ENCODE data around the gene DCLK2.

Gene DCLK2

DNA sequence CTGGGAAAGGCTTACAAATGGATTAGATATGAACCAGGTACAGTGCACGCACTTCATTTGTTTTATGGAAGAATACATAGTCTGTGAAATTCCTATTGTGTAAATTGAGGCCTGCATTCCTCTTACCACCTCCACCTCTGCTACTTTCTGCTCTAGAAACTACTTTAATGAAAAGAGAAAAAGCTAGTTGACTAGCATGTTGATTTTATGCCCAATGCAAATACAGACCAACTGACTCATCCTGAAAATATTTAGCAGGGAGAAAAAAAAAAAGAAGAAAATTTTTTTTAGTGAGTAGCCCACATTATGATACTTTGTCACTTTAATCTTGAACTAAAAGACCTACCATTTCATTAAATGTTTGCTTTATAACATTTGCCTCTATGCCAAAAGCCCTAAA lies 41.2 kb downstream of the DCLK2 start:
- Mint-ChIP-seq H3K4me1 (ENCODE audit: low read depth) (no peaks in the 10 kb centered on the region), H3K27me3 (peaks cover 8% of the 10 kb centered on the region), H3K27ac (no peak overlapping the region), H3K9me3 (peaks cover 5% of the 10 kb centered on the region), H3K4me3 (no peak overlapping the region), H3K36me3 (ENCODE audit: low read depth) (no peaks in the 10 kb centered on the region)

DNA sequence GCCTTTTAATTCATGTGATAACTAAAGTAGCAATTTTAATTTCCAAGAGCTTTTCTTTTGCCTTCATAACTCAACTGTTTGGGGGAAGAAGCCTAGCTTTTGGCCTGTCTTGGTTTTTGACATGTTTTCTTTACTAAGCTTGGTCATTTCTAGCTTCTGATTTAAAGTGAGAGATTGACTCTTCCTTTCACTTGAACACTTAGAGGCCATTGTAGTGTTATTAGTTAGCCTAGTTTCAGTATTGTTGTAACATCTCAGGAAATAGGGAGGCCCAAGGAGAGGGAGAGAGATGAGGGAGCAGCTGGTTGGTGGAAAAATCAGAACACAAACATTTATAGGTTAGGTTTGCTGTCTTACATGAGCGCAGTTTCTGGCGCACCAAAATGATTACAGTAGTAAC lies 44.8 kb downstream of the DCLK2 start:
- no peaks in the 10 kb centered on the region for H3K9me3 Mint-ChIP-seq
- H3K4me3 Mint-ChIP-seq, result no peak overlapping the region
- H3K27ac Mint-ChIP-seq, result no peak overlapping the region
- H3K4me1 Mint-ChIP-seq (ENCODE audit: low read depth), result peaks cover 4% of the 10 kb centered on the region
- peaks cover 7% of the 10 kb centered on the region for H3K27me3 Mint-ChIP-seq
- no peaks in the 10 kb centered on the region for H3K36me3 Mint-ChIP-seq (ENCODE audit: low read depth)

DNA sequence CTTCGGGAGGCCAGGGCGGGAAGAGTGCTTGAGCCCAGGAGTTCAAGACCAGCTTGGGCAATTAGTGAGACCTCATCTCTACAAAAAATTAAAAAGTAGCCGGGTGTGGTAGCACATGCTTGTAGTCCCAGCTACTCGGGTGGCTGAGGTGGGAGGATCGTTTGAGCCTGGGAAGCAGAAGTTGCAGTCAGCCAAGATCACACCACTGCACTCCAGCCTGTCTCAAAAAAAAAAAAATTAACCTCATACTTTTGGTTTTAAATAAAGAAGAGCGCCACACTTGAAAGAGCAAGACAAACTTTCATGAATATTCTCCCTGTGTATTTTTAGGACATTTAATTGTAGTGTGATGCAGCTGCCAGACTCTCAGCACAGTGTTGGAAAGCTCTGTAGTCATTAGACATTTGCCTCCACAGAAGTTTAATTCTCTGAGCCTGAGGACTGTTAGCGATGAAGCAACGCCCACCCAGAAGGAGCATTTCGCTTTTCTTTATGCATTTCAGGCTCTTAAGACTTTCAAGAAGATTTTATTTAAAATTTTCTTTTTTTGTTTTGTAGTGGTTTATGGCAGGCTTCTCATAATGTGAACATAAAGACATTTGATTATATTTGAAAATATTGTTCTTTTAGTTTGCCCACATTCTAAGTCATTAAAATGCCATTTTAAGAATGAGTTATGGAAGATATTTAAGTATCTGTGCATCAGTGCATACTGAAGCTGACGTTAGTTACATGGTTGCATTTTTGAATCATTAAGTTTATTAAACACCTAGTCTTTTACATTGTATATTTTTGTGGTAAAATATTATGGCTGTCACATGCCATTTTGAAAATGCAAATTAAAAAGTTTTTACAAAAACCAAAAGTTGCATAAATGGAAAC lies 45.8 kb downstream of the DCLK2 start:
- Mint-ChIP-seq H3K27ac (no peak overlapping the region), H3K9me3 (no peaks in the 10 kb centered on the region), H3K27me3 (peaks cover 13% of the 10 kb centered on the region), H3K4me3 (no peak overlapping the region), H3K4me1 (ENCODE audit: low read depth) (peaks cover 4% of the 10 kb centered on the region), H3K36me3 (ENCODE audit: low read depth) (no peaks in the 10 kb centered on the region)

DNA sequence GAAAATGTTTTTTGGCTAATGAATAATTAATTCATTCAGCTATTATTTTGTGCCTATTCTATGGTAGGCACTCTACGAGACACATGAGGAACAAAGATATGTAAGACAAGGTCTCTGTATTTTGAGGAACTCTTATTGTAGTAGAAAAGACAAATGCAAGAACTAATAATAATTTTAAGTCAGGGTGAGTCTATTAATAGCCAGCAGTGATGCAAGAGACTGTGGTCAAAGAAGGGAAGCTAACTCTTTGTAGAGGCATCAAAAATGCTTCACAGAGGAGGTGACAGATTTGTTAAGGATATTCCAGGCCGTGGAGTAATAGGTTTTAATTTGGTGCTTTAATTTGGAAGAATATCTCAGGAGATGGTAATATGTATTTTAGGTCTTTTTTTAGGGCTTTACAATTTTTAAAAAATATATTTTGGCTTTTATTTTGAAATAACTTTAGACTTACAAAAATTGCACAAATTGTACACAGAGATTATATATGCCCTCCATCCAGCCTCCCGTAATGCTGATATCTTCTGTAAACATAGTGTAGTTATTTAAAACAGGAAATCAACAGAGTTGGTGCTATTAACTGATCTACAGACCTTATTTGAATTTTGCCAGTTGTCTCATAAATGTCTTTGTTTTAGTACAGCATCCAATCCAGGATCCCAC lies 48.1 kb downstream of the DCLK2 start:
- Mint-ChIP-seq H3K36me3 (ENCODE audit: low read depth) (no peaks in the 10 kb centered on the region), H3K27ac (no peak overlapping the region)

DNA sequence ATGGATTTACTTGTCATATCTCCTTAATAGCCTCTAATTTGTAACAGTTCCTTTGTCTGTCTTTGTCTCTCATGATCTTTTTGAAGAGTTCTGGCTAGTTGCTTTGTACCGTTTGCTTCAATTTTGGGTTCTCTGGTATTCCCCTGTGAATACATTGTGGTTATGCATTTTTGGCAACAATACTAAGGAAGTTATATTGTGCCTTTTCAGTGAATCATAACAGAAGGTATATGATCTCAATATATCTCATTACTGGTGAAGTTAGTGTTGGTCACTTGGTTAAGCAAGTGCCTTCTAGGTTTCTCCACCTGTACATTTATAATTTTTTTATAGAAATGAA lies 48.6 kb downstream of the DCLK2 start:
- peaks cover 4% of the 10 kb centered on the region for H3K4me1 Mint-ChIP-seq (ENCODE audit: low read depth)
- no peak overlapping the region for H3K27ac Mint-ChIP-seq
- no peaks in the 10 kb centered on the region for H3K36me3 Mint-ChIP-seq (ENCODE audit: low read depth)
- no peak overlapping the region for H3K4me3 Mint-ChIP-seq
- H3K27me3 Mint-ChIP-seq, result peaks cover 12% of the 10 kb centered on the region
- H3K9me3 Mint-ChIP-seq, result no peaks in the 10 kb centered on the region

More for the DNA sequence above, 48.1 kb downstream of the DCLK2 start:
- Mint-ChIP-seq H3K9me3 (no peaks in the 10 kb centered on the region), H3K4me3 (no peak overlapping the region), H3K4me1 (ENCODE audit: low read depth) (peaks cover 4% of the 10 kb centered on the region), H3K27me3 (peaks cover 8% of the 10 kb centered on the region)

DNA sequence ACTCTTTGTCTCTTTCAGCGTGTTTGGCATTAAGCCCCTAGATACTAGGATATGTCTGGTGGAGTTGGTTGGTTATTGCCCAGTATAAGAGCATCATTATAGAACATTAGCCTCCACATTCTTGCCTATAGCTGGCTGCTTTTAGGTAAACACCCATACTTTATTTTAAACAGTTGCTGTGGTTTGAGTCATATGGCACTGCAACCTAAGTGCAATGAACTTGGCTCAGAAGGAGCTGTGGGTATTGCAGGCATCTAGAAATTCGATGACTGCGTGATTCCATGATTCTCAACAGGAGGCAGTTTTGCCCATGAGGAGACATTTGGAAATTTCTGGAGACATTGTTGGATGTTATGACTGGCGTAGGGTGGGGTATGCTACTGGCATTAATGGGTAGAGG lies 49.5 kb downstream of the DCLK2 start:
- Mint-ChIP-seq H3K4me1 (ENCODE audit: low read depth) (peaks cover 4% of the 10 kb centered on the region), H3K9me3 (no peaks in the 10 kb centered on the region), H3K27me3 (peaks cover 13% of the 10 kb centered on the region), H3K4me3 (no peak overlapping the region), H3K27ac (no peak overlapping the region), H3K36me3 (ENCODE audit: low read depth) (no peaks in the 10 kb centered on the region)

DNA sequence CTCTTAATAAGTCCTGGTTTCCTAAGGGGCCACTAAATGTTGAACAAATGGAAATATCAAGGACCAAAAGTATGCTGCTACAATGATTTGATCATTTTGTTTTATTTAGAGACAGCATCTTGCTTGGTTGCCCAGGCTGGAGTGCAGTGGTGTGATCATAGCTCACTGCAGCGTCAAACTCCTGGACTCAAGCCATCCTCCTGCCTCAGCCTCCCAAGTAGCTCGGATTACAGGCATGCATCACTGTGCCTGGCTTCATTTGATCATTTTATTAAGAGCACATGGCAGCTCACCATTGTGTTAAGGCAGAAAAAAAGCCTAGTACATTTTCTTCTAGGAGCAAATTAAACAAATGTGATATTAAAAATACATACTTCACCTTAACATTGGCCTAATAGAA lies 52.7 kb downstream of the DCLK2 start:
- Mint-ChIP-seq H3K4me3 (no peak overlapping the region), H3K27me3 (peaks cover 23% of the 10 kb centered on the region), H3K27ac (no peak overlapping the region), H3K9me3 (no peaks in the 10 kb centered on the region), H3K4me1 (ENCODE audit: low read depth) (peaks cover 11% of the 10 kb centered on the region), H3K36me3 (ENCODE audit: low read depth) (no peaks in the 10 kb centered on the region)

DNA sequence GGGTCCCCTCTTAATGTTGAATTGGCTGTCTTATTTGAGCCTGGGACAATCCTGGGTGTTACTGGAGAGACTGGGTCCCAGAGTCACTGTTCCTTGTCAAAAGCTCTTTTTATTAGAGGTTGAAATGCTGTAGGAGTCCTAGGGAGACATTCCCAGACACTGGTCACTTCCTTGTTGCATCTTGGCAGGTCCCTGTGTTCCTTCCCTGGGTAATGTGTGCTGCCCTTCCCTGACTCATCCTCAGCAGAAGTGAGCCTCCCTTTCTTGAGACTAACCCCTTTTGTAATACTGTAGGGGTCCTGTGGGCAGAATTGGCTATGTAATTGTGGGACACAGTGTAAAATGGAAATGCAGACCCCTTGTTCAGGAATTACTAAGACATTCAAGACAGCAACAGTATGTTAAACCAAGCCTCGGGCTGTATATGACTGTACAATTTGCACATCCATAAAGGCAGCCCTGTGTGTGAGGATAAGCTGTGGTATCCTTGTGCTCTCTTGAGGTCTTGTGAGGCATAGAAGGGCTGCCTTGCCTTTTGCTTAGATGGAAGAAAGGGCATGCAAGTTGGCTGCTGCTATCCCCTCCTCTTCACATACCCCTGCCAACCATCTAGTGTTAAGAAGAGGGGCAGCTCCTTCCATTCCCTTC lies 53.5 kb downstream of the DCLK2 start:
- H3K27me3 Mint-ChIP-seq, result peaks cover 24% of the 10 kb centered on the region
- no peaks in the 10 kb centered on the region for H3K36me3 Mint-ChIP-seq (ENCODE audit: low read depth)
- no peaks in the 10 kb centered on the region for H3K9me3 Mint-ChIP-seq
- no peak overlapping the region for H3K4me3 Mint-ChIP-seq
- H3K27ac Mint-ChIP-seq, result no peak overlapping the region
- H3K4me1 Mint-ChIP-seq (ENCODE audit: low read depth), result peaks cover 11% of the 10 kb centered on the region

DNA sequence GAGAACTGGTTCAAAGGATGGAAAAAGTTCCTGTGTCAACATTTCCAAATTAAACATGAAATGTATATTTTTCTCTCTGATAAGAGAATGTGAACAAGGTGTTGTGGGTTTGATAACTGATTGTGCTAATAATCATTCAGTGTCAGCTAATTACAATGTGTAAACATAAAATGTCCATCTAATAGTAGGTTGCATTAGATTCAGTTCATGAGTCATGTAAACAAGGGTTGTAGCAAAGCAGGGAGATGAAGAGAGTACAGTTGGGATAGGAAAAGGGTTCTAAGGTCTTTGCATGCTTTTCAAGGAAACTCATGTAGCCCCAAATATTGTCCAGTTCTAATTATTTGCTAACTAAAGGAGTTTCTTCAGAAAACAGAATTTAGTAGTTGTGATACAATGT lies 55.4 kb downstream of the DCLK2 start:
- H3K4me3 Mint-ChIP-seq, result no peak overlapping the region
- no peaks in the 10 kb centered on the region for H3K36me3 Mint-ChIP-seq (ENCODE audit: low read depth)
- no peak overlapping the region for H3K27ac Mint-ChIP-seq
- no peaks in the 10 kb centered on the region for H3K9me3 Mint-ChIP-seq
- H3K27me3 Mint-ChIP-seq, result peaks cover 16% of the 10 kb centered on the region
- H3K4me1 Mint-ChIP-seq (ENCODE audit: low read depth), result peaks cover 9% of the 10 kb centered on the region

DNA sequence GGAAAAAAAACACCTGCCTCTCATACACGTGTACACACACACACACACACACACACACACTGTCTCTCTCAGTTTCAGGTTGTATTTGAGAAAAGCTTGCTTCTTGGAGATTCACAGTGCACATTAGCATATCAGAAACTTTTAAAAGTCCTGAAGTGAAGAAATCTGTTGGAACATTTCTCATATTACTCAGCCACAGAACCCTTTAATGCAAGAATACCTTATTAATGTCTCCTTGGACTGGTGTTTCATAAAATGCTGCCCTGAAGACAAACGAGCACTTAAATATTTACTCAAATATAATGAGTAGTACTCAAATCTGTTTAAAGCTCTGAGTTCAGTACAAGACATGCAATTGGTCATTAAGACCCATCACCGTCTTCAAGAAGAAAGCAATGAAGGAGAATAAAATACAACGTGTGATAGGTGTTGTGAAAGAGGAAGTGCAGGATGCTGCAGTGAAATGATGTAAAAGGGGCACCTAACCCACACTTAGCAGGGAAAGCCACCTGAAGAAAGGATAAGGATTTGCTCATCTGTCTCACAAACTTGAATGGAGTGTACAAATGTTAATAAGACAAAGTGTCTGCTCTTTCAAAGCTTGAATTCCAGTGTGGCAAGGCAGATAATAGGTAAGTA lies 57.0 kb downstream of the DCLK2 start:
- Mint-ChIP-seq H3K9me3 (no peaks in the 10 kb centered on the region), H3K4me1 (ENCODE audit: low read depth) (peaks cover 9% of the 10 kb centered on the region), H3K27me3 (peaks cover 16% of the 10 kb centered on the region), H3K27ac (no peak overlapping the region), H3K36me3 (ENCODE audit: low read depth) (no peaks in the 10 kb centered on the region), H3K4me3 (no peak overlapping the region)

DNA sequence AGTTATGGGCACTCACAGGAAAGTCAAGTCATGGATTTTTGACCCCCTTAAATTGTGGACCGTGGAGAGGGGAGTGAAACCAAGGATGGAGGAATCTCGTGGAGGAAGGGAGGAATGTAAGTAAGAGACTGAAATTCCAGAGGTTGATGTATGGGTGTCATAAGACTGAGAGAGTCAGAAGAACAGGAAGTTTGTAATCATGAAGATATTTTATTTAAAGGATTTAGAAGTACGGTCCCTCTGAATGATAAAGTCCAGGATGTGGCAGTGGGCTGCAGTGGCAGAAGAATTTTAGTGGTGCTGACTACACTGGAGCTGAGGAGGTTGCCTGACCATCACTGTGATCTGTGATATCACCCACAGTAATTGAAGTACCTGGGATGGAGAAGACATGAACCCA lies 57.8 kb downstream of the DCLK2 start:
- H3K4me3 Mint-ChIP-seq, result no peak overlapping the region
- H3K4me1 Mint-ChIP-seq (ENCODE audit: low read depth), result peaks cover 9% of the 10 kb centered on the region
- peaks cover 16% of the 10 kb centered on the region for H3K27me3 Mint-ChIP-seq
- H3K36me3 Mint-ChIP-seq (ENCODE audit: low read depth), result no peaks in the 10 kb centered on the region
- H3K27ac Mint-ChIP-seq, result no peak overlapping the region
- no peaks in the 10 kb centered on the region for H3K9me3 Mint-ChIP-seq

DNA sequence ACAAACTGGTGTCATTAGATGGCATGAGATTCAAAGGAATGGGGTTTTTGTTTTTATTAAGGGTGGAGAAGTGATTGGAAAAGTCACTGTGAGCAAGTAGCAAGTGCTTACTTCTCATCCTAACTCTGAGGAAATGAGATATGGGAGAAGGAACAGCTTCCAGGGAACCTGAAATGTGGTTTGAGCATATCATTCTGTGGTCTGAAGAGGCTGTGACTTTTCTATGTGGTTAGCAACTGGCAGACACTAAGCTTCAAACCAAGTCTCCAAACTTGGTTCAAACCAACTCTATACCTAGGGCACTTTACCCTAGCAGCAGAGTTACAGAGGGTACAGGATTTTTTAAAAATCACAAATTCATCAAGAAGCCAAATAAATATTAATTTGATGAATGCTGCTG lies 58.2 kb downstream of the DCLK2 start:
- Mint-ChIP-seq H3K4me3 (no peak overlapping the region), H3K36me3 (ENCODE audit: low read depth) (no peaks in the 10 kb centered on the region), H3K9me3 (no peaks in the 10 kb centered on the region)

DNA sequence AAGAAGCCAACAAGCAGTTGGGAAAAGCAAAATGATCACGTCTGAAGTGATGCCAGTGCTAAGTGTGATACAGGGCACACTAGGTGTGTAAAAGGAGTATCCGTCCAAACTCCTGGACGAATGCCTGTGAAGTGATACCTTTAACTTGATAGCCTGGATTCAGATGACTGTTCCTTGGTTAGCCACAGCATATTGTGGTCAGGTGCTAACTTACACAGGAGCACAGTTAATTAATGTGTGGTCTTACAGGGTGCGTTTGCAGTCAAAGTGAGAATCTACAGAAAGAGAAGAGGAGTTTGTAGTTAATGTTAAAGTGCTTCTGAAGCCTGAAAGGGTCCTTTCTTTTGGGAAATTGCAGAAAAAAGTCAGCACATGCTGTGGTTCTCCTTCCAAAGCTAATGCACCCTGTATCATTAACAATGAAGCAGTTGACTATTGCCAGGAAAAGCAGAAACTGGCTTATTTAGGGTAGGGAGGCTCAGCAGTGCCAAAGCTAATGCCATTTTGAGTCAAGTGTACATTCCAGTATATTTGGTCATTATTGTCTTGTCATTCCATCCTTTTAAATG lies 61.1 kb downstream of the DCLK2 start:
- H3K27ac Mint-ChIP-seq, result no peak overlapping the region
- no peak overlapping the region for H3K4me3 Mint-ChIP-seq
- H3K4me1 Mint-ChIP-seq (ENCODE audit: low read depth), result peaks cover 9% of the 10 kb centered on the region
- no peaks in the 10 kb centered on the region for H3K36me3 Mint-ChIP-seq (ENCODE audit: low read depth)
- H3K27me3 Mint-ChIP-seq, result peaks cover 3% of the 10 kb centered on the region
- H3K9me3 Mint-ChIP-seq, result peaks cover 4% of the 10 kb centered on the region

More for the DNA sequence above, 58.2 kb downstream of the DCLK2 start:
- Mint-ChIP-seq H3K27ac (no peak overlapping the region), H3K27me3 (peaks cover 15% of the 10 kb centered on the region), H3K4me1 (ENCODE audit: low read depth) (peaks cover 9% of the 10 kb centered on the region)

DNA sequence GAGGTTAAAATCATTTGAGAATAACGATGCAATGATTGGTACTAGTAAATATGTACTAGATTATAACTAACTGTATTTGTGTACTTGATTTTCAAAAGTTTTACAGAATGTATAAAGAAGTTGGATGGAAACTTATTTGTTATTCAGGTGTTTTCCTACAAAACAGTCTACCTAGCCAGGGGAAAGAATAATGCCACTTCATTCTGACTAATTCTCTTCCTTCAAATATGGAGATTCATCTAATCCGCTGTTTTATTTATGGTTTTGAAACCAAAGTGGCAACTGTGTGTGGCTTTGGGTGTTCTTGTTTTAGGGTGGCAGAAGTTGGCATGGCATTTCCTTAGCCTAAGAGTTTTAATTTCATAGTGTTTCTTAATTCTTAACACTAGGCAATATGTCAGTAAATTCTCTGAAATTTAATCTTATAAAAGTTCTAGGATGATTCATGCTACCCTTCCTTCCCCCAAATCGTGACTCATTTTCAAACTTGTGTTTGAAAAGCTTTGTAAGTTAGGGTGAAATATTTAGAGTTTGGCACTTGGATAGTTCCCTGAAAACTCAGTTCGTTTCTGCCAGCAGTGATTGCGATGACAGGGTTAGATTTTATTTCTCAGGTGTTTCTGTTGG lies 62.6 kb downstream of the DCLK2 start:
- no peaks in the 10 kb centered on the region for H3K36me3 Mint-ChIP-seq (ENCODE audit: low read depth)
- peaks cover 4% of the 10 kb centered on the region for H3K9me3 Mint-ChIP-seq
- no peak overlapping the region for H3K4me3 Mint-ChIP-seq
- no peak overlapping the region for H3K27ac Mint-ChIP-seq
- peaks cover 1% of the 10 kb centered on the region for H3K4me1 Mint-ChIP-seq (ENCODE audit: low read depth)
- peaks cover 1% of the 10 kb centered on the region for H3K27me3 Mint-ChIP-seq

All from stimulated activated naive CD8-positive, alpha-beta T cell treated with anti-CD3 and anti-CD28 coated beads, Interleukin-15, Interleukin-2, amounts not matched to agents 100 ng/mL and 50 ng/mL, for 24 hours (primary cell).